ENCODE results near the gene MICALL2.
"Not testable (repeated sequence)": the region's sequence is repeated elsewhere in the genome, so short reads cannot be mapped to it uniquely, and the experiment has no call there.

MICALL2 gene

DNA sequence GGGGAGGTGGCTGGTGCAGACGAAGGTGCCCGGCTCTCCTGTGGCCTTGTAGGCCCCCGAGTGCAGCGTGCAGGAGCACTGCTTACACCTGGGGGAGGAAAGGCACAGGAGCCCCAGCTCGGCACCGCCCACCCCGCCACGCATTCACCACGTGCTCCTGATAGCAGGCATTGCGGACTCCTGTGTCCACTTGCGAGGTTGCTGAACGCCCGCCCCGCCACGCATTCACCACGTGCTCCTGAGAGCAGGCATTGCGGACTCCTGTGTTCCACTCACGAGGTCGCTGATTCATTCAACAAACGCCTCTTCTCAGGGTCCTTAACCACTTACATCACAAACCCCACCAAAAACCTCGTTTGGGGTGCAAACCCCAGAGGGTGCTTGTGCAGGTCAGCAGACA lies 13.9 kb downstream of the MICALL2 start:
- Histone ChIP-seq H3K4me1 (no peaks in the 10 kb centered on the region), H3K27me3 (peaks cover 13% of the 10 kb centered on the region), H3K36me3 (no peaks in the 10 kb centered on the region), H3K9me3 (no peaks in the 10 kb centered on the region), H3K4me3 (ENCODE audit: low read depth, low read length) (no peak overlapping the region)
- DNase-seq: no peak
- TF ChIP-seq CTCF (IDR thresholded peaks at IDR 0.05; ENCODE audit: low read depth, low read length): no peak

GRCh38 chr7:1444925-1445322 lies 14.3 kb downstream of the MICALL2 start:
- Histone ChIP-seq H3K4me3 (ENCODE audit: low read depth, low read length) (no peak overlapping the region), H3K4me1 (no peaks in the 10 kb centered on the region), H3K27me3 (peaks cover 13% of the 10 kb centered on the region), H3K36me3 (no peaks in the 10 kb centered on the region), H3K9me3 (no peaks in the 10 kb centered on the region)
- TF ChIP-seq CTCF (IDR thresholded peaks at IDR 0.05; ENCODE audit: low read depth, low read length): no peak
- DNase-seq: no peak

DNA sequence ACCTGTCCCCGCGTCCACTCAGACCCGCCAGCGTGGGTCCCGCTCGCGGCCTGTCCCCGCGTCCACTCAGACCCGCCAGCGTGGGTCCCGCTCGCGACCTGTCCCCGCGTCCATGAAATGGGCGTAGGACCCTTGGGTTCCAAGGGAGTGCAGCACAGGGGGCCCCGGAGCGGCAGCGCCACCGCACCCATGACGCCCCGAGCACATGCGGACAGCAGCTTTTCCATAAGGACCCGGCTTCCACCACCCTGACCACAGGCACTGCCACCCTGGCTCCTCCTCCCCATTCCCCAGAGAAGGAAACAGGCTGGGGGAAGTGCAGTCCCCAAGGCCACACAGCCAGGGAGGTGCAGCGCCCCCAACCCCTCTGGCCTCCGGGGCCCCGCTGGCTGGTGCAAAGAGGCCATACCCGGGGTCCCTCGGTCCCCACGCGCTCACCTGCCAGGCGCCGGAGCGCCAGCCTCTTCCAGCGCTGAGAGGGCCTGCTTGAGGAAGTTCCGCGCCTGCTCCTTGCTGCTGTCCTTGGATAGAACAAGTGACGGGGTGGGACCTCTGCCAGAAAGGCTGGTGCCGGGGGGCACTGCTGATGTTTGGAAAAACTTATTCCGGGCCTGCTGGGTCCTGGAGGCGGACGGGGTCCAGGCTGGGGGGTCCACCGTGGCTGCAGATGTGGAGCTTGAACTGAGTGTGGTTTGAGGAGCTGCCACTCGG lies 14.9 kb downstream of the MICALL2 start:
- no peaks in the 10 kb centered on the region for H3K36me3 ChIP-seq
- no peak overlapping the region for H3K4me3 ChIP-seq (ENCODE audit: low read depth, low read length)
- H3K9me3 ChIP-seq: no peaks in the 10 kb centered on the region
- H3K27me3 ChIP-seq: peaks cover 13% of the 10 kb centered on the region
- no peaks in the 10 kb centered on the region for H3K4me1 ChIP-seq
- TF ChIP-seq CTCF (IDR thresholded peaks at IDR 0.05; ENCODE audit: low read depth, low read length): no peak
- DNase-seq: no peak

- not testable (repeated sequence) for H3K36me3 ChIP-seq; H3K4me3 ChIP-seq (ENCODE audit: low read depth, low read length); DNase-seq; H3K9me3 ChIP-seq; H3K4me1 ChIP-seq
- peaks cover 13% of the 10 kb centered on the region for H3K27me3 ChIP-seq
Measured at GRCh38 chr7:1443587-1444200, 15.6 kb downstream of the MICALL2 start.

GRCh38 chr7:1442355-1443124 lies 16.7 kb downstream of the MICALL2 start:
- Histone ChIP-seq H3K9me3 (no peaks in the 10 kb centered on the region), H3K36me3 (no peaks in the 10 kb centered on the region), H3K27me3 (peaks cover 18% of the 10 kb centered on the region), H3K4me1 (no peaks in the 10 kb centered on the region), H3K4me3 (ENCODE audit: low read depth, low read length) (no peak overlapping the region)
- no peak for DNase-seq
- no peak for TF ChIP-seq CTCF (IDR thresholded peaks at IDR 0.05; ENCODE audit: low read depth, low read length)

DNA sequence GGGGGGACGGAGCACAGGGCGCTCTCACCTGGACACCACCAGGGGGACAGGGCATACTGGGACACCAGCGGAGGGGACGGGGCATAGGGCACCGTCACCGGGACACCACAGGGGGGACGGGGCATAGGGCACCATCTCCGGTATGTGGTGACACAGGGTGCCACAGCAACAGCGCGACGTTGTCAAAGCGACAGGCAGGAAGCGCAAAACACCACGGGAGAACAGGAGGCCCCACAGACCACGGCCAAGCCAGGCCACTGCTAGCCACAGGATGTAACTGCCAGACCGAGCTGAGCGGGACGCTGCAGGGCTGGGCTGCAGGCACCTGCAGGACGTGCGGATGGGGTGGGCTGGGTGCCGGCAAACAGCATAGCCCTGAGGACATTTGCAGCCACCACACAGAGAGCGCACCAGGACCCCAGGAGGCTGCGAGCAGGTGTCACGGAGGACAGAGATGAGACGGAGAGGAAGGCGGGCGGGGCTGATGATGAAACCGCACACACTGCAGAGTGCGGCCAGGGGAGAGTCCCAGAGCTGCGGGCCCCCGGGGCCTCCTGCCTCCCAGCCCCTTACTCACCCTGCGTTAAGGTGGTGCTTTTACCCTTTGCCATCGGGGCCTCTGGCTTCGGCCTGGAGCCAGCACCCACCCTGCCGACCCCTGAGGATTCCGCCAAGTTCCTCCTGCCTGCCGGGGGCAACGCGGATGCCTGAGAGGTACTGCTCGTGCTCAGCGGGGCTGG lies 17.5 kb downstream of the MICALL2 start:
- Histone ChIP-seq H3K27me3 (peaks cover 23% of the 10 kb centered on the region), H3K4me1 (no peaks in the 10 kb centered on the region), H3K4me3 (ENCODE audit: low read depth, low read length) (no peak overlapping the region), H3K36me3 (no peaks in the 10 kb centered on the region), H3K9me3 (no peaks in the 10 kb centered on the region)
- DNase-seq: no peak
- no peak for TF ChIP-seq CTCF (IDR thresholded peaks at IDR 0.05; ENCODE audit: low read depth, low read length)

Data from BE2C (cell line).